NCI-H187 (cell line): ENCODE data around the gene EML3.
"Not testable (repeated sequence)": the region's sequence is repeated elsewhere in the genome, so short reads cannot be mapped to it uniquely, and the experiment has no call there.

Experiments
- DNase-seq, 2 experiments: peaks; one replicate each; lab custom pipeline; 2025; lab: John Stamatoyannopoulos, UW

The EML3 gene

DNA sequence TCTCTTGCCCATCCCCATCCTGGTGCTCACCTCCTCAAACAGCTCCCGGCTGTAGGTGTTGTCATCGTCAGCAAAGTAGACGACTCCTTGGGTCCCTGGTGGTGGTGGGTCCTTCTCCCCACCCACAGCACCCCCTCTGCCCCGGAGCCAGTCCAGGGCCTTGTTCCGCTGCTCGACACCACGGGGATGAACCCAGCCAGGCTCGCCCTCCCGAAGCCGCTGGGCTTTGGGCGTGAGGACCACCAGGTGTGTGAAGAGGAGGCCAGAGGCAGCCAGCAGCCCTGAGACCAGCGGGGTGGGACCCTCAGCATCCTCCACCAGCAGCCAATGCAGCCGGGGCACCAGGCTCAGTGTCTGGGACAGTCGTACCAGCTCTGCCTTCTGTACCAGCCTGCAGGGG is 4.4 kb upstream of the EML3 start:
- not testable (repeated sequence) for DNase-seq

DNA sequence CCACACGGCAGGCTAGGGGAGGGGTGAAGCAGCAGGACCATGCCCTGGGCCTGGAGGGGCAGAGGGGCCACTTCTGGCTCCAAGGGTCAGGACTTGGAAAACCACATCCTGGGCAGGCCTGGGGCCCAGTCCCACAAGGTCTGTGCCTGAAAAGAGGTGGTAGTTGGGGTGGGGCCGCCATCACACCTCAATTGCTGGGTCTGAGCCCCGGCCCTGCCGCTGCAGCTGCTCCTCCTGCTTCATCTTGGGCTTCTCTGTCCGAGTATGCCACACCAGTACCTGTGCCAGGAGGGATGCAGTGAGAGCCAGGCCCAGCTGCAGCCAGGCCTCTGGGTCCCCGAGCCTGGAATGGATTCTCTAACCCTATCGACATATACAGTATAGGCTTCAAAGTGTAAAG is 2.9 kb upstream of the EML3 start:
- no peak for DNase-seq

DNA sequence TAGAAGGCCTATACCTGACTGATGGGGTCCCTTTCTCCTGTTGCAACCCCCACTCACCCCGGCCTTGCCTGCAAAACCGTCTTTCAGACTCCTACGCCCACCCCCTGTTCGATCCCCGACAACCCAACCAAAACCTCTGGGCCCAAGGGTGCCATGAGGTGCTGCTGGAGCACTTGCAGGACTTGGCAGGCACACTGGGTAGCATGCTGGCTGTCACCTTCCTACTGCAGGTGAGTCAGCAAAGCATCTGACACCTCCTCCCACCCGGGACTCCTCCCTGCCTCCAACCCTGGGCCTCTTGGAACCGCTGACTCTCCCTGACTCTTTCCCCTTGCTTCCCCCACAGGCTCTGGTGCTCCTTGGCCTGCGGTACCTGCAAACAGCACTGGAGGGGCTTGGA is 1.7 kb upstream of the EML3 start:
- DNase-seq, result no peak

DNA sequence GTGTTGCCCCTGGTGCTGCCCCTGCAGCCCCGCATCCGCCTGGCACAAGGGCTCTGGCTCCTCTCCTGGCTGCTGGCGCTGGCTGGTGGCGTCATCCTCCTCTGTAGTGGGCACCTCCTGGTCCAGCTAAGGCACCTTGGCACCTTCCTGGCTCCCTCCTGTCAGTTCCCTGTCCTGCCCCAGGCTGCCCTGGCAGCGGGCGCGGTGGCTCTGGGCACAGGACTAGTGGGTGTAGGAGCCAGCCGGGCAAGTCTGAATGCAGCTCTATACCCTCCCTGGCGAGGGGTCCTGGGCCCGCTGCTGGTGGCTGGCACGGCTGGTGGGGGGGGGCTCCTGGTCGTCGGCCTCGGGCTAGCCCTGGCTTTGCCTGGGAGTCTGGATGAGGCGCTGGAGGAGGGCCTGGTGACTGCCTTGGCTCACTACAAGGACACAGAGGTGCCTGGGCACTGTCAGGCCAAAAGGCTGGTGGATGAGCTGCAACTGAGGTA is 760 bp upstream of the EML3 start:
- DNase-seq, result no peak

DNA sequence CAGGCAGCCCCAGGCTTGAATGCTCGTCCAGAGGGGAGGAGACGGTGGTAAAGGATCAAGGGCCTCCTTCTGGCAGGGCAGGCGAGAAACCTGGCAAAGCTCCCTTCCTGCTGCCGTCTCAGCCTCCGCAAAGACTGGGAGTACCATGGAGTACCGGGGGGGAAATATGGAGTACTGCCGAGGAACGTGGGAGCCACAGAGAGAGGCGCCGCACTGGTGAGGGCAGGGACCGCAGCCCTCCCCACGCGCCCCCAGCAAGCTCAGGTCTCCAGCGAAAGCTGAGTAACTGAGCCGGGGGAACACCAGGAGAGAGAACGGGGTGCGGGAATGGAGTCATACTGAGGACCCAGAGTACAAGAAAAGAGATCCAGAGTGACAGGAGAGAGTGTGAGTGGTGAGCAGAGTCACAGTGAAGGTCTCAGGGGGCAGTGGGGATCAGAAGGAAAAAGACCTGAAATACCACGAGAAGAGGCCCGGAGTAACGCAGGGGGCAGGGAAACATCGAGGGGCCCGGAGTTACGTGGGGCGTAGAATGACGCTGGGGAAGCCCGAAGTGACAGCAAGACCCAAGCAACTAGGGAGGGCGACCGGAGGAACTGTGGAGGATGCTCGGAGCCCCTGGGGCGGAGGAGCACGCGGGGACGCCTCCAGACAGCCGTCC is 740 bp downstream of the EML3 start:
- DNase-seq, result no peak

DNA sequence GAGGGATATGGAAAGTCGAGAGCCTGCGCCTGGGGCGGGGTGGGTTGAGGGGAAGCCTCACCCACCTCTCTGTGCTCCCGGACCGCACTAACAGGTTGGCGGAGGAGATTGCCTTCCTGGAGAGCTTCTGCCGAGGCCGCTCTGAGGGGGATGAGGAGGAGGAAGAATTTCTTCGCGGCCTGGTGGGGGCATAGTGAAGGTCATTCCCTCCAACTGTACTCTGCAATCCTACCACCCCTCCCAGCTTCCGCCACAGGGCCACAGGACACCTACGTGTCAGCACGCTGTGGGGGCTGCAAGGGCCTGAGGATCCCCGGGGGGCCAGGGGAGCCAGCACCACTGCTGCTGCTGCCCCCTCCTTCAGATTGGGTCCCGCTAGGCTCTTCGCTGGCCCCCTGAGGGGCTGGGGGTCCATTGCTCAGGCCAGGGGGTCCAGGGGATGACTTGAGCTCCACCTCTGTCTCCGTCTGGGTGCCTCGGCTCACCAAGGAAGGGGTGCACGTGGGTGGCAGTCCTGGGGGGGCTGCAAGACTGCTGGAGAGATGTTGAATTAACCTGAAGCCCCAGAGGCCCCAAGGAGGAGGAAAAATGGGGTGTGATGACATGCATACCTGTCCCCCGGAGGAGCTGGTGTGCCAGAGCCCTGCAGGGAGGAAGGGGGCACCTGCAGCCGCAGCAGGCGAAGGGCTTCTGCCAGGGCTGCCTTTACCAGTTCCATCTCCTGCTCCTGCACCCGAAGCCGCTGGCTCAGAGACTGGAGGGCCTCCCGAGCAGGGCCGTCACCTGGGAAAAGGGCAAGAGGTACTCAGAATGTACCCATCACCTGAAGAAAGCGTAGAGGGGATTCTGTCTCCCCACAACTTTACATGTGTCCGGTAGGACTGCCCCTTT is 1.5 kb downstream of the EML3 start:
- DNase-seq, result no peak

DNA sequence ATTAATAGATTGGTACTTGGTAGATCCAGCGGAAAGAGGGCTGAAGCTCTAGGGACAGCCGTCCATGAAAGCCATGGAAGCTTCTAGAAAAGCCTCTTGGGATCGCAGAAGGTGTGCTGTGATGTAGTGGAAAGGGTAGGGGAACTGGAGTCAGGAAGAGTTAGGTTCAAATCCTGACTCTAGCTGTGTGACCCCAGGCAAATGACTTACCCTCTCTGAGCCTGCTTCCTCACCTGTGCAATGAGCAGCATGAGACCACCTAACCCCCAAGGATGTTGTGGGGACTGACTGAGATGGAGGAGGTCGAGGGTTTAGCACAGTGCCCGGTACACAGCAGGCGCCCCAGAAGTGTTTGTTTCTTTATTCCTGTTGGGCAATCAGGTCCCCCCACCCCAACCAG is 2.2 kb downstream of the EML3 start:
- no peak for DNase-seq

DNA sequence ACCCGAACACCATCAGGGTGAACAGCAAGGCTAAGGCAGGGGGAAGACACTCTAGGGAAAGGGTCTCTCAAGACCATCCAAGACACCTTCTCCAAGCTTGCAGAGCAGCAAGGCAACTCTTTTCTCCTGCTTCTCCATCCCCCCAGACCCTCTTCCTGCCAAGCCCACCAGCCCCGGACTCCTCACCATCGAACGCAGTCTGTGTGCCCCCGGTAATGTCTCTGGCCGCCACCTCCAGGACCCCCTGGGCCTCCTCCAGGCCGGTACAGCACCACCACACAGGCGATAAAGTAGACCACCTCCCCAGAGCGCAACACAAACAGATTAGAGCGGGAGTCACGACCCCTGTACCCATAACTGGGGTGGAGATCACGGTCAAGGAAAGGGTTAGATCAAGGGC is 3.8 kb downstream of the EML3 start:
- no peak for DNase-seq

DNA sequence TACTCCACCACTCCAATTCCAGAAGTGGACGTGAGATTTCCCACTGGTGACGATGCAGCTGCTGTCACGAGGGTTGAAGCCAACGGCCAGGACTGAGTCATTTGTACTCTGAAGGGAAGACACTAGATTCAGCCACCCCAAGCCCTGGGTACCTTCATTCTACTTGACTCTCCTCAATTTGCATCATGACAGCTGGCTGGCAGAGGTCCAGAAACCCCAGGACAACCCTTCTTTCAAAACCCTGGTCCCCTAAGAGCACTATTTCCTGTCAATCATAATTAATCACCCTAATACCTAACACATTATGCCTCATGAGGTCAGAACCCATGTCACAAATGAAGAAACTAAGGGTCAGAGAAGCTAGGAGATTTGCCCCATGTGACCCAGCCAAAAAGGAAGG is 4.9 kb downstream of the EML3 start:
- DNase-seq, result no peak

DNA sequence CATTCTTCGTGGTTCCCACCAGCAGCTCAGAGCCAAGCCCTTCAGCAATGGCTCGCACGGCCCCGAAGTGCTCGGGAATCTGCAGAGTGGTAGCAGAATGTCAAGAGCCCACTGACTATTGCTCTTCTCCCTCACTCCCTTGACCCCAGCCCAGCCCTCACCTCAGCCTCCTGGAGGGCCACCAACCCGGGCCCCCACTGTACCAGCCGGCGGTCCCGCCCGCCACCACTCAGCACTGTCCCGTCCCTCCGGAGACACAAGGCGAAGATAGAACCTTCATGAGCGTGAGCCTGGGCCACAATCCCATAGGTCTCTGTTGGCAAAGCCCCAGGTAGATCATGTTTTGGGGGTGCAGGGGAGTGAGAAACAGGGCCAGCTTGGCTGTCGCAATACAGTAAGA is 6.7 kb downstream of the EML3 start:
- no peak for DNase-seq

DNA sequence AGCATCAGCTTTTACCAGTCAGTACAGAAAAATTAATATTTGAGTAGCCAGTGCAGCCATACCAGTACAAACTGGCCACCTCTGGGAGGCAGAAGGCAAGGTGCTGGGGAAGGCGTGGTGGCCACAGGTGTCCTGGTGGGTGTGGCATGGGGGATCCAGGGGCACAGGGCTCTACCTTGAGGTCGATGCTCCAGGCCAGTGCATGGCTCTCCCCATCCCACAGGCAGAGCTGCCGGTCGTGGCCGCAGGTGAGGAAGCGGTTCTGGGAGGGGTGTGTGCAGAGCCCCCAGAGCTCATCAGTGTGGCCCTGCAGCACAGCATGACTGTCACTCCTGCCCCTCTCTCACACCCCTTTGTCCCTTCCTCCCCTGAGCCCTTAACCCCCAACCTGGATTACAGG is 7.1 kb downstream of the EML3 start:
- DNase-seq, result no peak

DNA sequence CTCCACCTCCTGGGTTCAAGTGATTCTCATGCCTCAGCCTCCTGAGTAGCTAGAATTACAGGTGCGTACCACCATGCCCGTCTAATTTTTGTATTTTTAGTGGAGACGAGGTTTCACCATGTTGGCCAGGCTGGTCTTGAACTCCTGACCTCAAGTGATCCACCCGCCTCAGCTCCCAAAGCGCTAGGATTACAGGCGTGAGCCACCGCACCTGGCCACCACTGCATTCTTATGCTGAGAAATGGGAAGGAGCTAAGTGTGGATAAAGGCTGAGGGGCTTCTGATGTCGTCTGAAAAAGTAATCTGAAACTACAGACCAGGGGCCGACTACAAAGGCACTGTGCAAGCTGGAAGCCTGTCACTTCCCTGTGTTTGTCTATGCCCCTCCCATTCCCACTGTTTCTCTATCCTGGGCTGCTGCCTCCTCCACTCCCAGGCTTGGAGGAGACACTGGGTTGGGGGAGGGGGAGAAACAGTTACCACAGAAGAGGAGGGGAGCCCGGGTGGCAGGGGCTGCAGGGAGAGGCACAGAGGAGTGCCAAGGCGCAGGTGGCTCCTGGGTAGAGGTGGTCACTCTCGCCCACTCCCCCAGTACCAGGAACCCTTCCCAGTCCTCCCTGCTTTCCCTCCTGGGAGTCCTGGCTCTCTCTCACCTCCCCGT is 8.0 kb downstream of the EML3 start:
- no peak for DNase-seq

DNA sequence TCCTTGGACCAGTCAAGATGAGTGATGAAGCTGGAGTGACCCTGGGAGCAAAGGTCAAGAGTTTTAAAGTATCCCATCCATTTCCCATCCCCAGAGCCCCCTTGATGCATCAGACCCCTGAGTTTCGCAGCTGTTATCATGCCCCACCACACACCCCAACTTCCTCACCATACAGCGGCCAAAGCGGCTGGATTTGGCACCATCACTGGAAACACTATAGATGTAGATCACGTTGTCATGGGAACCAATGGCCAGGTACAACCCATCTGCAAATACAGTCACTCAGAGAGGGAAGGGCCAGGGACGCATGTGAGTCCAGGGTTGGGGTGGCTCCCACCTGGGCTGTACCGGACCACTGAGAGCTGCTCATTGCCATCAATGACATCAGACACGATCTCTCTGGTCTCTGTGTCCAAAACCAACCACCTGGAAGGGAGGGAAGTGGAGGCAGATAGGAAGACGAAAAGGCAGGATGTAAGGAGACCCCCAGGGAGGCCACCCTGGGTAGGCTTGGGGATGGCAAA is 8.7 kb downstream of the EML3 start:
- DNase-seq, result no peak

DNA sequence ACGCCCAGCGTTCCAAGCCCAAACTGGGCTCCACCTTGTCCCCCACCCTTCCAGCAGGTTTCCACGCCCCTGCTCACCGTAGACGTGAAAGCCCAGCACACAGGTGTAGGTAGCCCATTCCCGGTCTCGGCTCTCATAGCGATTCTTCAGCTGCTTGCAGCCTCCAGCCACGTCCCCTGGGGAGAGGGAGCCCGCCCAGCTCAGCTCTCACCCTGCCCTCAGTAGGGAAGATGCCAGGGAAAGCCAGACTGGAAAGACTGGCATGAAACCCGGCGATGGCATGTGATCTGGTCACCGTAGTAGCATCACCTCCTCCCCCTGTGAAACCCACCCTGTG is 9.5 kb downstream of the EML3 start:
- no peak for DNase-seq

DNA sequence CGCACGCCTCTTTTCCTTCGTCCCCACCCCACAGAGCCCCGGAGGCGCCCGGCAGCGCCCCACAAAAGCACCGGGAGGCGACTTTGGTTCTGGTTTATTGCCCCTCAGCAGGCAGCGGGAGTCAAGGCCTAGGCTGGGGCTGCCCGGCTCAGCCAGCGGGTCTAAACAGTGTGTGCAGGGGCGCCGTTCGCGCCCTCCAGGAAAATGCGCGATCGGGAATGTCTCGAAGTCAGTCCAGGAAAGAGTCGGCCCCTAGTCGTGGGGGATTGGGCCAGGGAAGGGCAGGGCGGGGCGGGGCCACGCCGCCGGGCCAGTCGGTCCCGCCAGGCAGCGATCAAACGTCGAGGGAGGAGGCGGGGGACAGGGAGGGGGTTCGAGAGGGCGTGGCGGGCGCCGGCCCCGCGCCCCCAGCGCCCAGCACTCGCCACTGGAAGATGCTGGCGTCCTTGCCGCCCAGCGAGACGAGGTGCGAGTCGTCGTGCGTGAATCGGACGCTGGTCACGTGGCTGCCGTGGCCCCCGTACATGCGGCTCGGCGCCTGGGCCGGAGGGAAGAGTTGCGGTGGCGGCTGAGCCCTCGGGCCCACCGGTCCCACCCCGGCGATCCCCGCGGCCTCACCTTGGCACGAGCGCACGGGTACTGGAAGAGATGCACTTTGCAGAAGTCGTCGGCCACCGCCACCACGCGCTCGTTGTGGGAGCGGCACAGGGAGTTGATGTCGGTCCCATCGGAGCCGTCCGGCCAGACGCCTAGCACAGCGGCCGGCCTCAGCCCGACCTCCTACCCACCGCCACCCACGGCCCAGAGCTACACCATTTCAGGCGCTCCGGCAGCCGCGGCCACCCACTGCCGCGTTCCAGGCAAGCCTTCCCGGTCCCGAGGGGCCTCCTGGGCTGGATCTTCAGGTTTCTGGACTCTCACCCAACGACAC is 10.2 kb downstream of the EML3 start:
- DNase-seq, result peak in 1 of 2 experiments; percentile 36

DNA sequence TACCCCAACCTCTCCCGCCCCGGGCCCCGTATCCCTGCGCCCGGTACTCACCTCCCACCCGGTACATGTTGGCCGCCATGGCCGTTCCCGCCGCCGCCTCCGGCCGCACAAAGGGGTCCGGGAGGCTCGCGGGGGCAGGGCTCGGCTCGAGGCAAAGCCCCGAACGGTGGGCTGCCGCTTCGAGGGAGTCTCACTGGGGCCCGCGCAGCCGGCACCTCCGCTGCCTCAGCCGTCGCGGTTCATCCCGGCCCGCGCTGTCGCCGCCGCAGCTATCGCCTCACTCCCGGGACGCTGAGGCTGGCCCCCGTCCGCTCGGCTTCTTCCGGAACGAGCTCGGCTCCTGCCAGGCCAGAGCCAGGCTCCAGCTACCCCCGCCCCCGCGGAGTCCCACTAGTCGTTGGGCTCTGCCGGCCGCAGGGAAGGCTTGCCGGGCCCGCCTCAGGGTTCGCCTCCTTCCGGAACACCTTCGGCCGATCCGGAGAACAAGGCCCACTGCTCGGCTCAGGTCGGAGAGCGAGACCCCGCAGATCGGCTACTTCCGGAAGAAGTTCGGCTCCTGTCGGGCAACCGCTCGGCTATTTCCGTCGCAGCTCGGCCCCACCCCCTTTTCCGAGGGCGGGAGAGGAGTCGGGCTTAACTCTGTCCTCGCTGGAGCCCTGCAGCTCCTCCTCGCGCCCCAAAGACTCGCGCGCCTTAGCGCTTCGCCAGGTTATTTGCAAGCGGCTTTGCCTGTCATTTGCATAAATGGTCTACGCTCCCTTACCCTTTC is 11.0 kb downstream of the EML3 start, which contains the start of gene MTA2:
Gene MTA2, minus strand, starts transcription at position 494 of the 769 bp plus-strand sequence. Its CDS starts 415 bp downstream, at position 79.
- peak; percentile 97 to 98 for DNase-seq

DNA sequence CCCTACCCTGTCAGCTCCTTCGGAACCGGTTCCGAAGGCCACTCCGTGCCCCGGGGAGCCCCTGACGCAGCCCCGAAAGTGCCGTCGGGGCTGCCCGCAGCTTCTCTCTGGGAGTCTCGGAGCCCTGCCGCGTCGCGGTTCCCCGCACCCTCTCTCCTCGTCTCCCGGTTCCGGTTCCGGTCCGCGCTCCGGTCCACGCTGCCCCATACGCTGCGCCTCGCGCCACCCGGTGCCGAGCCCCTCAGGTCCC is 11.5 kb downstream of the EML3 start:
- DNase-seq, result no peak

DNA sequence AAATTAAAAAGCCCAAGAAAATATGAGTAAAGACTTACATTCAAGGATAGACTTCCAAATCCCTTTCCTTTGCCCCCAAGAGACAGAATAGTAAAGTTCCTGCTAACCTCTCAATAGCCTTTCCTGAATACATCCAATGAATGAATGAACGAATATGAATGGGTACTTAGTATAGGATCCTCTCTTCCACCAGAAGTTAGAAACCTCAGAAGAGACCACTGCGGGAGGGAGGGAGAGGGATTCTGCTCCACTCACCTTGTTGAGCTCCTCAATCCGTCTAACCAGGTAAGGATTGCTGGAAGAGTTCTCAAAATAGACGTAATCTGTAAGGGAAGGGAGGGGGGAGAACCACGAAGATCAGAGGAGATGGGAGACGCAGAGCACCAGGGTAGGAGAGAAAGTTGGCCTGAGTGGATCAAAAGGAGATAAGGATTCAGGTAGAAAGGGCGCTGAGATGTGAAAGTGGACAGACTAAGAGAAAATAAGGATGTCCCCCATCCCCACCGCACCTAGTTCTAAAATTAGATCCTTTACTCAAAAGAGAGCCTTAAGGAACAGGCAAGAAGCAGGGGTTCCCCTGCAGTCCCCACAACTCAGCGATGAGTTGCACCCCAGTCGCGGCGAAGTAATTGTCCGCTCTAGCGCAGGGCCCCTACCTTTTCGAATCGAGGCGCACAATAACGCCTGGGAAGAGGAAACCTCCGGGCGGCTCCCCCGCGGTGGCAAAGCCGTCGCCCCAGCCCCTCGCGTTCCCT is 12.0 kb downstream of the EML3 start:
- no peak for DNase-seq

DNA sequence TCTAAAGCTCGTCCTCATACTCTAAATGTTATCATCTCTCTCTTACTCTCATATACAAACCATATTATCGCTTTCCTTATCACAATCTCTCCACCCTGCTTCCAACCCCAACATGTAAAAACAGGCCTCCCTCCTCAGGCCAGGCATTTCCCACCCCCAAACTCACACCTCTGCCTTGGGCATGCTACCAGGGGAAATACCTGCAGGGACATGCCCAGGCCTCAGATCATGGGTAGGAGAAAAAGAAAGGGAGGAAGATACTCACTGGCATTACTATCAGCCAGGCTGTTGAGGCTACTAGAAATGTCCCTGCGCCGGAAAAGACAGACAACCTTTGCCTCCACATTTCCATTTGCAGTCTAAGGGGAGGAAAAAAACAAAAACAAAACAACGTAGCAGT is 12.7 kb downstream of the EML3 start:
- DNase-seq, result no peak

DNA sequence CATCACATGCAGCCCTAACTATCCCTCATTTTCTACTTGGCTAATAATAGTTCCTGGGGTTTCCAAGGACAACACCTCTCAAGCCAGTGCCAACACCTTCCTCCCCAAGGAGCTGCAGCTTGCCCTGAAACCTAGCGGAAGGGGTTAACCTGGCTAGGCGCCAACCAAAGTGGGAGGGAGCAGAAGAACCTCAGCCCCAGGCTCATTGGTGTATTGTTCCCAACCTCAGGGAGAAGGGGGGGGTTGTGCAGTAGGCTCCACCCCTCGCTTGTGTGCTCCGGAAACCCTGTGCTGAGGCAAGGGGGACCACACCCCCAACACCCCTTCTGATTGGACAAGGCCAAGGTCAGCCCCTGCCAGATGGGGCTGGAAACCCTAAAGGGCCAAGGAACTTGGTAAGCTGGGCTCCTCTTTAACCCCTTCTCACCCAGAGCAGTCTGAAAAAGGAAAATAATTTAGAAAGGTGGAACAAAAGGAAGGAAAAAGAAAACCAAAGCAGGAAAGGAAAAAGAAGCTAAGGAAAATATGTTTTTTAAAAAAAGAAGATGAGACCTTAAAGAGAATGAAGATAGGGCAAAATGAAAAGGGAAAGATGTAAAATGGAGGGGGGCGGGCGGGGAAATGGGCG is 13.4 kb downstream of the EML3 start:
- DNase-seq, result peak; percentile 51 to 96
